ENCODE results near the gene ATP1A2.

GRCh38 chr1:160091666-160092223 lies 23.8 kb upstream of the ATP1A2 start:
- no peak for TF ChIP-seq CTCF (IDR thresholded peaks at IDR 0.05; ENCODE audit: low read length)
- no peak for TF ChIP-seq EZH2 (IDR thresholded peaks at IDR 0.05; ENCODE audit: borderline replicate concordance, low read length)
